GM19463 (cell line): Measurements from ENCODE around the gene PMM2.
"Not testable (repeated sequence)": the region's sequence is repeated elsewhere in the genome, so short reads cannot be mapped to it uniquely, and the experiment has no call there.

Source experiments
- ATAC-seq: cut with Tn5 transposase; IDR thresholded peaks from one replicate; pipeline ENCODE4 v1.9.1; 2021; ENCODE audit warnings: mild to moderate bottlenecking, moderate library complexity; ENCODE audit not compliant: unreplicated experiment

The PMM2 gene

DNA sequence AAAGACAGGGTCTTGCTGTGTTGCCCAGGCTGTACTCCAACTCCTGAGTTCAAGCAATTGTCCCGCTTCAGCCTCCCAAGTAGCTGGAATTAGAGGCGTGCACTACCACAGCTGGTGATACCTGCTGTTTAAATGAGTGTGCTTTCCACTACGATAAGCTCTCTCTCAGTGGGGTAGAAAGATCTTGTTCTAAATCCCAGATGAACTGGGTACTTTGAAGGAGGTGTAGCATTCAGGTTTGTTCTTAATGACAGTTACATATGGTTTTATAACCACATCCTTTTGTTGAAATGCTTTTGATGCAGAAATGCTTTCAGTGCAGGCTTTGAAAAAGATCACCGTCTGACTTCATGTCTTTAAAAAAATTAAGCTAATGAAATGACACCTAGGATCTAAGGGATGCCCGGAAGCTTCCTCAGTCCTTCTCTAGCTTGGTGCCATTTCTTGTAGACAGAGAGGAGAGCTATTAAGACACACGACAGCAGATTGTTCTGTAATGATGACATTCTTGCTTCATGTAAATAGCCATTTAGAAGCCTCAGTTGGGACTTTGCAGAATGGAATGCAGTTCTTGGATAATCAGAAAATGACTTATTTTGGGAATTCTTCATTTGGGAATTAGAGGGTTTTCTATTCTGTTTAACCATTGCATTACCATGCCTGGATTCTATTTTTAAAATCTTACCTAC is 19.5 kb downstream of the PMM2 start:
- no peak for ATAC-seq

DNA sequence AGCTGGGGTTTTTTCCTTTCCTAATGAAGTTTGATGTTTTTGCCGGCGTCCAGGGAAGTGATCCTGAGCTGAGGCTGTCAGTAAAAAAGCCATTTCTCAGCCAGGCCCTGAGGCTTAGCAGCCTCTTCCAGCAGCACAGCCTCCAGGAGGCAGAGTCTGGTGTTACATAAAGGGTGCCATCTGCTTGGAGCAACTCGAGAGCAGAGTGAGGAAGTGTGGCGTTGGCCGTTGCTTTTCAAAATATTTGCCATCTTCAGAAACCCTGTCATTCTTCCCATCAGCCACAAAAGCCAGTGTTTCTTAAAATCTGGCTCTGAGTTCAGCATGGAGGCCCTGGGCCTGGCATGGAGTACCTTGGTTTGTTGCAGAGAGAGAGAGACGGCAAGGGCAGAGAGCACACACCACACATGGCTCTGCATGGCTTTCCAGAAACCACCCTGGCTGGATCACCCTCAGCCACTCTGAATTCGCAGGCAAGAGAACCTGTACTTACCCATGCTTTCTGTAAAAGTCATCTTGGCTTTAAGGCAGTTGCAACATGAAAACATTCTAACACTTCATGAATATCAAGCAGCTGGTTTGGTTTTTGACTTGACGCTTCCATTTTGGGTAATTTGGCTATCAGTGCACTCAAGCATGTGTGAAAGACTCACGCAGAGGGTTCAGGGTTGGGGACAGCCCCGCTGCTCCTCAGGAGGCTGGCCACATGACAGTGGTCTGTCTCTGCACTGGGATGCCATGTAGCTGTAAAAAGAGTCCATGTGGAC is 21.0 kb downstream of the PMM2 start:
- peak; percentile 84 for ATAC-seq

DNA sequence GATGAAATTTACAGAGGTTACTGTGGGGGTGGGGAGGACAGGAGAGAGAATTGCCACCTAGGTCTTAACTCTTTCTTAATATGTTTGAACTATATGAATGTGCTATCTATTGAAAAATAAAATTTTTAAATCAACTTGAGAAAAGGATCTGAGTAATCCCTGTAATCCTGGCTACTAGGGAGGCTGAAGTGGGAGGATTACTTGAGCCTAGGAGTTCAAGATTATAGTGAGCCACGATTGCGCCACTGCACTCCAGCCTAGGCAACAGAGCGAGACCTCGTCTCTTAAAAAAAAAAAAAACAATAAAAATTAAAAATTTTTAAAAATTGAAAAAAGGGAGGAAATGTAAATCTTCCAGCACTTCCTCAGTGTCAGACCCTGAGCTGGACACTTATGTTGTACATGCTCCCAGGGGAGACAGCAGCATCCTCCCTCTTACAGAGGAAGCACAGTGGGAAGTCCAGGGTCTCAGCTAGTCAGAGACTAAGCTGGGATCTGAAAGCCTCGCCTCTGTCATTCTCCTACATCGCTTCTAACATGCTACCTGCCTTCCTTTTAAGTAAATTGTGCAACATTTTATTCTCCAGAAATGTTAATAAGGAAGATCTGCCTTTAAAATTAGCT is 21.9 kb downstream of the PMM2 start:
- ATAC-seq: no peak

DNA sequence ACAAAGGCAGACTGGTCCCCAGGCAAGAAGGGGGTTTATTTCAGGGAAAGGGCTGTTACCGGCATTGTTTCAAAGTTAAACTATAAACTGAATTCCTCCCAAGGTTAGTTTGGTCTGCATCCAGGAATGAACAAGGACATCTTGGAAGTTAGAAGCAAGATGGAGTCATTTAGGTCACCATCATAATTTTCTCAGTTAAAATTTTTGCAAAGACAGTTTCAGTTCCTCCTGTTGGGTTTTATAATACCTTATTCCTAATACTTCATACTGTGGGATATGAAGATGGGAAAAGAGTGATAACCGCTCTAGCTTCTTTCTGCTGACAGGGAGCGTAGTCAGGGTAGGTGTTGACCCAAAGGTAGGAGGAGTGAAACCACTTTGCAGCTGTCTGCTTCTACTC is 24.8 kb downstream of the PMM2 start:
- no peak for ATAC-seq

DNA sequence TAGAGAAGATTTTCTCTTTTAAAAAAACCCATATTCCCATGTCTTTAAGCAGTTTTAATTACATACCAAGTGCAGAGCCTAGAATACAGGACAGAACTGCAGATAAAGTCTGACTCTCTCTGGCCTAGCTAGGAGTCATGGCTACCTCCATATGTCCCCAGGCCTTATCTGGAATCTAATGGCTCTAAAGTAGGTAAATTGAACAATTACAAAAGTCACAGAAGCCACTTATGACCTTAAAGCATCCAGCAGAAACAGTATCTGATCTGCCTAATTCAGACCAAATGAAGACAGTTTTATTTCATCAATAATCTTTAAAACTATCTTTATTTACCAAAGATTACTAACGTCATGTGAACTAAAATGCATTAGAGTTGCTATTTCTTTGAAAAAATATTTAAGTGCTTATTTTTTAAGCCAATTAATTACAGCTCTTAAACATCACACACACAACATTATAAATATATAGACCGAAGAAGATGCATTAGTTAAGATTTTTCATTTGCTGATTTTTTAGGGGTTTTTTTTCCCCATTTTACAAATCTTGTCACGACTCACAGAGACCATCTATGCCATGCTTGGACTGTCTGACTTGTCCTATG is 28.7 kb downstream of the PMM2 start:
- no peak for ATAC-seq

DNA sequence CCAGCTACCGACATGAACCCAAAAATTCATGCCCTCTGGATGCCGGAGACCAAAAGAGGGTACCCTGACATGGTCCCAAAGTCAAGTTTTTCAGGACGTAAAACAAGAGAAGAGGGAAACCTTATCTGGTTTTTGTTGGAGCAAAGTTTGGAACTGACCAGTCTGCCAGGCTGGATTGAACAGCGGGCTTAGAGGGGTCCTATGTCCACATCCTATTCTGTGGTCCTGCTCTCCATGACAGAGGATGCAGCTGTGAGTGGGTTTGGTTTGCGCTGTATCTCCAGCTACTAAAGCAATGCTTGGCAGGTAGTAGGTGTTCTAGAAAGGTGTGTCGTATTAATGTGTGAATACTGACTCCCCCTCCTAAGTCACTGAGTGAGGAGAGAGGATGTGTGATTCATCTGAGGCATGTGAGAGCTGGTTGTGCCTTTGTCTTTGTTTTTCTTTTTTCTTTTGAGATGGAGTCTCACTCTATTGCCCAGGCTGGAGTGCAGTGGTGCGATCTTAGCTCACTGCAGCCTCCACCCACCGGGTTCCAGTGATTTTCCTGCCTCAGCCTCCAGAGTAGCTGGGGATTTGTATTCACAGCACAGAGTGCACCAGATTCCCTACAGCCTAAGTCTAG is 31.0 kb downstream of the PMM2 start:
- no peak for ATAC-seq

DNA sequence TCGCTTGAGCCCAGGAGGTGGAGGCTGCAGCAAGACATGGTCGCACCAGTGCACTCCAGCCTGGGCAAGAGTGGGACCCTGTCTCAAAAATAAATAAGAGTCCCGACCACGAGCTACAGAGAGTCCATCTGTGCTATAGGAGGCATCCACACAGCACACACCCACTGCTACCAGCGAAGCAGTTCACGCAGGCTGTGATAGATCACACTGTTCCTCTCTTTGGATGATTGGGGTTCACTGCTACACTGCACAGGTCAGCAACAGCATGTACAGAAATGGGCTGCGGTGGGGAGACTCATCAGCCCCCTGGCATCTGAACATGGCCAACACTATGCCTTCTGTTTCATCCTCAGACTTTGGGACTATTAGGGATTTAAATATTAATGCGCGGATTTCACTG is 33.8 kb downstream of the PMM2 start:
- ATAC-seq: no peak

DNA sequence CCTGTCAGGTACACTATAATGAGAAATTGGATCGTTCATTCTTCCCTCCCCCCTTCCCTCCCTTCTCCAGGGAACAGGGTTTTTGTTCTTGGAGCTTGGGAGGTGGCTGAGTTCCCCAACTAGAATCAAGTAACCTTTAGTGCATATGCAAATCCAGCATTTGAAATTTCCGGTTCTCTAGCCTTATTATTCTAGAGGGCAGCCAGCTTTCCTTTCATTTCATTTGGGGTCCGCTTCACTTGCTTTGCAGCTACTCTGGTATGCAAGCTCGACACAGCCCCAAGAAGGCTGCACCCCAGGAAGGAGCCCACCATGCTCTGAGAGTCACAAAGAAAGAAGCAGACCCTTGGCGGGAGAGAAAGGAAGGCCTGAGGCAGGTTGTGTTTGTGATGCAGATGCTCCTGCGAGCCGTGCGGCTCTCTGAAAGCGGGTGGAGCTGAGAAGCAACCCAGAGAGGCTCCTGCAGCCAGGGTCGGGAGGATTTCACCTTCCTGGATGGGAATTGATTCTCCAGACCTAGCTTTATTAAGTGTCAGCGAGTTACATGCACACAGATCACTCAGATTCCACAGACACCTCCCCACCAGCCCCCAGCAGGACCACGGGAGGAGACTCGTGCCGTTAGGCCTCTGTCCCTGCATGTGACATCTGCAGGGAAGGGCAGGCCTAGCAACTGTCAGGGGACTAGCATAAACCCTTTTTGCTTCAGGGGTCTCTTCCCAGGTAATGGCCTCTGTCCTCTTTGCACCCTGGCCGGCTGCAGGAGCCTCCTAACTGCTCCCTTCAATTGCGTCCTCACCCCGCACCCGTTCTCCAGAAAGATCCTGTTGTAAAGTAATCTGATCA is 34.5 kb downstream of the PMM2 start:
- no peak for ATAC-seq

DNA sequence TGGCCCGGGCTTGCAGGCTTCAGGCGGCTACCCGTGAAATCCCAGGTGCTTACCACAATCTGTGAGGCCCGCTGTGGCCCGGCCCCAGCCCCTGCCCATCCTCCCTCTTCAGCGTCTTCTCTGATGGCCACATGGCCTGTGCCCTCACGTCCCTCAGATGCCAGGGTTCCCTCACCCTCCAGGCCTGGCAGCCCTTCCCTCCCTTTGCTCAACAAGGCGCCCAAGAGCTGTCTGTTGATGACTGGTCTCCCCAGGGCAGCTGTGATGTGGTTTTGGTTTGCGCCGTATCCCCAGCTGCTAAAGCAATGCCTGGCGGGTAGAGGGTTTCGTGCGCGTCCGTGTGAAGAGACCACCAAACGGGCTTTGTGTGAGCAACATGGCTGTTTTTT is 35.1 kb downstream of the PMM2 start:
- ATAC-seq: no peak

DNA sequence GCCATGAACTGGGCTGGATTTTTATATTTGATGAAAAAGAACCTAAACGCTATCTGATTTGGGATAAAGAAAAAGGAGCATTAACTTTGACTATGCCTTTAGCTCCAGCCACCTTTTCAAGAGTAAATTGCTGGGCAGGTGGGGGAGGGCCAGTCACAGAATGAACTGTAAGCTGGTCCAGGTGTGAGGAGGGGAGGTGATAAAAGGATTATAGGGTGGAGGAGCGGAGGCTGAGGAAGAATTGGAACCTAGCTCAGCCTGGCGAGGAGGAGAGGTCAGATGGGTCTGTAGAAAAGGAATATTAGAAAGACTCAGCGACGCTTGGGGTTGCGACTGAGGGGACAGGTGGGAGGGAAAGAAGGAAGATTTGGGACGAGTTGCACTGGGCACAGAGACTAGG is 39.2 kb downstream of the PMM2 start:
- ATAC-seq: not testable (repeated sequence)

DNA sequence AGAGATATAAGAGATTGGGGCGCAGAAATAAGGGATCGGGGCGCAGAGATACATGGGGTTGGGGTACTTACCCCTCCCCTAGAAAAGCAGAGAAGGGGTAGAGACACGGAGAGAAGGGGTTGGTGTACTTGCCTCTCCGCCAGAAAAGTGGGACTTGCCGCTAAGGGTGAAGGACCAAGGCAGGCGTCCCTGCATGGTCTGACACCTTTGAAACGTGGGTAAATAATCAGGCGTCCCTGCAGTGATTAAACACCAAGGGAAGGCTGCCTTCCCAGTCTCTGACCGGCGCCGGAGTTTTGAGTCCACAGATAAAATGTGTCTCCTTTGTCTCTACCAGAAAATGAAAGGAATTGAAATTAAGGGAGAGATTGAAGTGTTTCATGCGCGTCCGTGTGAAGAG is 40.0 kb downstream of the PMM2 start:
- ATAC-seq: not testable (repeated sequence)

DNA sequence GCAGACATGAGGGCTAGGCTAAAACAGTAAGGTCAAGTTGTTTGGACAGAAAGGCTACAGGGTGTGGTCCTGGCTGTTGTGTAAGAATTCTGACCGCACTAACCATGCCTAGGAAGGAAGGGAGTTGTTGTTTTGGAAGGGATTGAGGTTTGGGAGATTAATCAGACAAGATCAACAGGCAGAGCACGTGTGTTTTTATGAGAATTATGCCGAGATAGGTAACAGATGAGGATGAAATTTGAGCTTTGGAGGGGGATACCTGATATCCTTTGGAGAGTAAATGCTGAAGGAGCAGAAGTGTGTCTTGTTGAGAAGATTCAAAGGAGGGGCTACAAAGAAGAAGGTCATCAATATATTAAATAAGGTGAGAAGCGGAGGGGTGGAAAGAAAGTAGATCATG is 44.4 kb downstream of the PMM2 start:
- not testable (repeated sequence) for ATAC-seq

DNA sequence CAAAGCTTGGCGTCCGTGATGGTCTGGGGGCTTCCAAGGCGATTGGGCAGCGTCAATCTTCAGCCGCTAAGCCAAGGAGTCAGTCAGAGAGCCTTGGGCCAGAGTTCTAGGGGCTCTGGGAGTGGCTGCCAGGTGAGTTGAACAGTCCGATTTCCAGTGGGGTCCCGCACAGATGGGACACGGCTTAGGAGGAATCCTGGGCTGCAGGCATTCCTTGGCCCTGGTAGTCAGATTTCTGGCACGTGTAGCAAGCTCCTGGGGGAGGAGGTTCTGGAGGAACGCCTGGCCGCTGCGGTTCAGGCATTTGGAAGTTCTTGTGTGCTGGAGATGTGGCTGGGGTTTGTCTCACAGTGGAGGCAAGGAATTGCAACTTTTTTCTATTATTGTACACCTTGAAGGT is 45.7 kb downstream of the PMM2 start:
- not testable (repeated sequence) for ATAC-seq

DNA sequence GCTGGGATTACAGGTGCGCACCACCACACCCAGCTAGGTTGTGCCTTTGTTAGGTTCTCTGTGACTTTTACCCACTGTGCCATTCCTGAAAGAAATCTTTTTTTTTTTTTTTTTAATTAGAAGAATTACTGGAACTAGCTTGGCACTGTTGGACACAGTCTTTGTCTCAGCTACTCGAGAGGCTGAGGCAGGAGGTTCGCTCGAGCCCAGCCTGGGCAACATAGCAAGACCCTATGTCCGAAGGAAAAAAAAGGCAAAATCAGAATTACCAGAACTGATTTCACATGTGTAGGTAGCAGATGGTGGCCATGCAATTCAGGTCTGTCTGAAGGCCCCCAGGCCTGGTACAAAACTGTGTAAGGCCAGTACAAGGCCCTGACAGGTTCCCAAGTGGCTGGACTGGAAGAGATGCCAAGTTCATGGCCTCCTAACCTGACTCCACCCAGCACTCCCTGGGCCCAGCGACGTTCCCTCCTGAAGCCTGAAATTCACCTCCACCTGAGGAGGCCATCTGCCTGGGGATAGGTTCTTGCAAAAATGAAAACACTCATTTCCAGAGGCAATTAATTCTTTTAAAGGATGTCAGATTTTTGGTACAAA is 48.2 kb downstream of the PMM2 start:
- ATAC-seq: no peak

DNA sequence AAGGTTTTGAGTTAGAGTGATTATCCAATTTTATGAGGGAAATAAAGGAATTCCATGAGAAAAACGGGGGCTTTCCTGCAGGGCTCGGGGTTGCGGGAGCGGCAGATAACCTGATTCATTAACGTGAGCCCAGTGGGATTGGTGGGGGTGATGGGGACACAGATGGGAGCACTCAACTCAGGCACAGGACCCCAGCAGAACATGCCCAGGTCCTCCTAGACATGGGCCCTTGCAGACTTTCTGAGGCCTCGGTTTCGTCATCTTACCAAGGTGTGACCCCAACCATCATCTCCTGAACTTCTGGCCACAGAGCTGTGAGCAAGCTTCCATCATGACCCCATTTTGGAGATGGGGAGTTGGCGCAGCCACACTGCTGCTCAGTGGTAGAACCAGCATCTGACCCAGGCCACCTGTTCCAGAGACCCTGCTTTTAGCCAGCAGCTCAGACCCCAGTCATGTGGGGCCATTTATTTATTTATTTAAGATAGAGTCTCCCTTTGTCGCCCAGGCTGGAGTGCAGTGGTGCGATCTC is 48.8 kb downstream of the PMM2 start:
- ATAC-seq: no peak

DNA sequence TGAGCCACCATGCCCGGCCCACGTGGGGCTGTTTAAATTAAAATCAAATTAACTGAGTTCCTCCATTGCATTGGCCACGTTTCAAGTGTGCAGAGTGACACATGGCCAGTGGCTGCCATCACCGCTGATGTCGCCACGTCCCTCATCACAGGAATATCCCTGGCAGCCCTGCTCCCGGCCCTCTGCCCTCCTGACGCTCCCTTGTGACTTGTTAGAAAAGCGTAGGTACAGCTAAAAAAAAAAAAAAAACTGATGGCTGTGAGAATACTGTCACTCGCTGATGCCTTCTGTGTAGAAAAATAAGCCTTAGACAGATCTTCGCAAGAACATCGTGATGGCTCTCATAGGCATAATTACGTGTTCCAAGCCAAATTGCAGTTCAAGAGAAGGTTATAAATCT is 49.5 kb downstream of the PMM2 start:
- no peak for ATAC-seq

DNA sequence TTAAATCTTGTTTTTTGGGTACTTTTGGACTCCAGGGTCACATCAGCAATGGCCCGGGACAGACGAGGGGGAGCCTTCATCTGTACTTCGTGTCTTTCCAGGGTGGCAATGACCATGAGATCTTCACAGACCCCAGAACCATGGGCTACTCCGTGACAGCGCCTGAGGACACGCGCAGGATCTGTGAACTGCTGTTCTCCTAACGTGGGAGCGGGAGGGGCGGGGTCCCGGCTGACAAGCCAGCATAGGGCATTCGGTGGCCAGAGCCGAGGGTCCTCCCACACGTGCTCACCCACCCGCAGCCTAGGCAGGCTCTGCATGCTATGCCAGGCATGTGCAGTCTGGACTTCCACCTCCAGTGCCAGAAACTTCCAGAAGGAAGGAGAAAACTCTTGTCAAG is 50.0 kb downstream of the PMM2 start:
- ATAC-seq: no peak

DNA sequence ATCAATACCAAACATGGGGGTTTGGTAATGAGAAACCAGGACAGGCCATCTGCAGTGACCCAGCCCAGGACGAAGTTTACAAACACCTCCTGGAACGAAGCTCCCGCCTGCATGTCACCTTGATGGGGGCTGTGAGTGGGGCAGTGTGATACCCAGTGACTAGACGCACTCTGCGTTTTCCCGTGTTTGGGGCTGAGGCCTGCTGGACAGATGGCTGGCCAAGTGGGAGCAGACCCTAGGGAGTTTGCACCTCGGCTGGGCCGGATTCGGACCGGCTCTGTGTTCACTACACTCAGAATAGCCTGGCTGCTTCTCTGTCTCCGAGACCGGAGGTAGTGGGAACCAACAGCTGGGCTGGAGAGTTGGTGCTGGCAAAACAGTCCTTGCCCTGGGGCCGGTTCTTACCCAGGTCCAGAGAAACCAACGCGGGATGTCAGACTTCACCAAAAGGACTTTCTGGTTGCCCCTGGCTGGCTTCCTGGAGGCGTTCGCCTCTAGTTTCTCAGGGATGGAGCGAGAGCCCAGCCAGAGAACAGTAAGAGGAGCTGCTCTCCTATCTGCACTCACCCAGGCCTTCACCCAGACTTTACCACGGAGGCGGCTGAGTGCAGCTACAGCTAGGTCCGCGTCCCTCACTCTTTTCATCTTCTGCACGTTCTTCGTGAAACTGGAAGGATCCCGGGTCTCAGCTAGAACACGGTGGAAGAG is 50.7 kb downstream of the PMM2 start:
- ATAC-seq: no peak

DNA sequence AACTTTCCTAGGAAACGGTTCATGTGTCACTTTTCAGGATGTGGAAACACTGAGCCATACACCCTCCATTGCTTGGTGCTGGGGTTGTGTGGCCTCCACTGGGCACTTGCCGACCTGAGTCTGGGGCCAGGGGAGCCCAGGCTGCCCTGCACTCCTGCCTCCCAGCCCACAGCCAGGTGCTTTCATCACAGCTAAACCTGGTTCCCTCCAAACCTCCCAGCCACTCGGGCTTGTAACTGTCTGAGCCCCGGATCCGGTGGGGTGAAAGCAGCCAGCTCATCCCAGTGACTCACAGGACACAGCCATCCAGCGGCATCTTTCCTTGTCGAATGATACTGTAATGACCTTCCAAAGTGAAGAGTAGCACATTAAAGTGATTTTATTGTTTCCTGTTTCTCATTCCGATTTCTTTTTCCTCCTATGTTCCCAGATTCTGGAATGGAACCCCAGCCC is 51.3 kb downstream of the PMM2 start:
- ATAC-seq: no peak
